Breast epithelium (tissue), 3 donors: ENCODE measurements around the gene BRI3.

ENCODE experiments used
- POLR2A ChIP-seq: fragments of 450-650 bp; IDR thresholded peaks from one replicate; pipeline ENCODE4 v1.6.1; 2016; ENCODE audit warnings: antibody characterized with exemption, mild to moderate bottlenecking, moderate library complexity
- TF ChIP-seq, protein P1 (sequence below), 3 donors: fragments of 450-650 bp; IDR thresholded peaks; one replicate each; pipeline ENCODE4 v1.5.1; 2016 to 2017; ENCODE audit warnings: antibody characterized with exemption in 3 of 3, mild to moderate bottlenecking in 3 of 3, moderate library complexity in 3 of 3

DNA sequence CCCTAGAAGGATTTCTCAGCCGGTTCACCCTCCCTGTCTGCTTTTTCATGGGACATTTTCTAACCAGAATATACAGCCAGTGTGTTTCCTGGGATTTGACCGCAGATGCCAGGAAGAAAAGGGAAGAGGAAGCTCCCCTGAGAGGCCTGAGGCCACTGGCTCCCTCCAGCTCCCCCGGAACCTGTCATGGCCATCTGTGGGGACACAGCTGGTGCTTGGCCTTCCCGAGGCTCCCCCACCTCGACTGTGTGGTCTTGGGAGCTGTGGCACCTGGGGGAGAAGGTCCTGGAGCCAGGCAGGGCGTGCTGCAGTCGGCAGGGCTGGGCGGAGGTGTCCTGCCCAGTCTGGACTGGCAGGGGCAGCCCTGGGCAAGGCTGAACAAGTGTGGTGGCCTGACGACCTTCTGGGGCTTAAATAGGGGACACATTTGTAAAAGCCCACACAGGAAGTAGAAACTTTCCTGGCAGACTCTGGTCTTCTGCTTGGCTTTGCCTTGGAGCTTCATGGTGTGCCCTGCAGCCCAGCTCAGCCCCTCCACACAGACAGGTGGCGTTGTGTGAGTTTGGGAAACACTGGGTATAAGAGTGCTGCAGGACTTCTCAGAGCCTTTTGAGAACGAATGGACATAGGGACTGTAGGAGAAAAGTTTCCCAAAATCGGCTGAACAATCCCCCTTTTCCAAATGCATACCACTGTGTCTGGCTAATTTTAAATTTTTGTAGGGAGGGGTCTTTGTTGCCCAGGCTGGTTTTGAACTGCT lies 6.8 kb downstream of the BRI3 start:
- TF ChIP-seq, protein P1, sequence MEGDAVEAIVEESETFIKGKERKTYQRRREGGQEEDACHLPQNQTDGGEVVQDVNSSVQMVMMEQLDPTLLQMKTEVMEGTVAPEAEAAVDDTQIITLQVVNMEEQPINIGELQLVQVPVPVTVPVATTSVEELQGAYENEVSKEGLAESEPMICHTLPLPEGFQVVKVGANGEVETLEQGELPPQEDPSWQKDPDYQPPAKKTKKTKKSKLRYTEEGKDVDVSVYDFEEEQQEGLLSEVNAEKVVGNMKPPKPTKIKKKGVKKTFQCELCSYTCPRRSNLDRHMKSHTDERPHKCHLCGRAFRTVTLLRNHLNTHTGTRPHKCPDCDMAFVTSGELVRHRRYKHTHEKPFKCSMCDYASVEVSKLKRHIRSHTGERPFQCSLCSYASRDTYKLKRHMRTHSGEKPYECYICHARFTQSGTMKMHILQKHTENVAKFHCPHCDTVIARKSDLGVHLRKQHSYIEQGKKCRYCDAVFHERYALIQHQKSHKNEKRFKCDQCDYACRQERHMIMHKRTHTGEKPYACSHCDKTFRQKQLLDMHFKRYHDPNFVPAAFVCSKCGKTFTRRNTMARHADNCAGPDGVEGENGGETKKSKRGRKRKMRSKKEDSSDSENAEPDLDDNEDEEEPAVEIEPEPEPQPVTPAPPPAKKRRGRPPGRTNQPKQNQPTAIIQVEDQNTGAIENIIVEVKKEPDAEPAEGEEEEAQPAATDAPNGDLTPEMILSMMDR (IDR thresholded peaks at IDR 0.05) = no peak
- no peak for TF ChIP-seq POLR2A
